Activated T-cell treated with anti-CD3 and anti-CD28 coated beads for 4 hours (primary cell): ENCODE measurements around the gene KDM2A.

Experiments
- DNase-seq: peaks from one replicate; pipeline ENCODE4 v3.0.0-alpha.2; 2020

The KDM2A gene

DNA sequence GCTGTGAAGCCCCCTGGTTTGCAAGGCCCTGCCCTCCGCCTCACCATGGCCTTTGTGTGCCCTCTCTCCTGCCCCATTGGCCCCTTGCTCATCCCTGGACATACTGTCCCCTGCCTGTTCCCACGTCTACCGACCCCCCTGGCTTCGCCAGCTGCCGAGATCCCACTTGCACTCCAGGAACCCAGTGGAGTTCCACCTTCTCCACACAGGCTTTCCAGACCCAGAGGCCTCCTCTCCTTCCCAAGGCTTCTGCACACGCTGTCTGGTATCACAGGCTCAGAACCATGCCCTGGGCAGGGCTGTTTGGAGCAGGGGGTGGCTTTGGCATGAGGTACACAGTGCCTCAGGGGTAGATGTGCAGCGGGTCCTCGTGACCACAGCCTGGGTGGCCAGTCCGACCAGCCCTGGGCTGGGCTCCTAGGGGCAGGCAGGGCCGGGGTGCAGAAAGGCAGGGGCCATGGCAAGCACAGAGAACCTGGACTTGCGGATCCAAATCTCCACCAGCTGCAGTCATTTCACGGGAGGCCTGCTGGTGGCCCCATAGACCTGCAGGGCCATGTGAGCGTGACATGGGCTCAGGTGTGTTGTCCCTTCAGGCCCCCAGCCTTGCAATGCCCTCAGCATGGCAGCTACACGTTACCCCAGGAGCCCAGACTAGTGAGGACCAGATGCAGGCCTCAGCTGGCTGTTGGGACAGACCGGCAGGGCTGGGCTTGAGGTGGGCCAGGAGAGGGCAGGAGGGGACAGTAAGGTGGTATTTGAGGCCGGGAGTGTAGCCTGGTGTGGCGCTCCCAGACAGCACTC lies 156.7 kb downstream of the KDM2A start:
- no peak for DNase-seq

GRCh38 chr11:67276781-67277230 lies 157.7 kb downstream of the KDM2A start:
- no peak for DNase-seq

- DNase-seq: peak; percentile 78
These were observed 158.3 kb downstream of the KDM2A start for GRCh38 chr11:67277231-67277961.

GRCh38 chr11:67278135-67278938 lies 159.3 kb downstream of the KDM2A start:
- no peak for DNase-seq

DNA sequence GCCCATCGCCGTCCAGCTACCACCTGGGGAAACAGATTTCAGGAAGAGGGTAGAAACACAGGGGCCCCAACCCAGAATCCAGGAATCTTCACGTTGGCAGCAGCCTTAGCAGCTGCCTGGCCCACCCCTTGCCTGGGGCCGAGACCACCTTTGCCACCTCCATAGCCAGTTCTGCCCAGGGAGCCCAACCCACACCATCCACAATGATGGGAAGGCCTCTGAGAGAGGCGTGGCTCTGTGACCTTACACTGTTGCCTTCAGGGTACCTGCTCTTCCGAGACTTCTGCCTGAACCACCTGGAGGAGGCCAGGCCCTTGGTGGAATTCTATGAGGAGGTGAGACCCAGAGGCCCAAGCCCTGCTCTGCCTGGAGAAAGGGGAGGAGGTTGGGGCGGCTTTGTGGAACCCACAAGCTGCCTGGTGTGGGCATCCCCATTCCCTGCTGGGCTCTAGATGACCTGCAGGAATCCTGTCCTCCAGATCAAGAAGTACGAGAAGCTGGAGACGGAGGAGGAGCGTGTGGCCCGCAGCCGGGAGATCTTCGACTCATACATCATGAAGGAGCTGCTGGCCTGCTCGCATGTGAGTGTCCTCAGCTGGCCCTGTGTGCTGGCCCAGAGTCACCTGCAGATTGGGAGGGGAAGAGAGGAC lies 160.0 kb downstream of the KDM2A start:
- no peak for DNase-seq

DNA sequence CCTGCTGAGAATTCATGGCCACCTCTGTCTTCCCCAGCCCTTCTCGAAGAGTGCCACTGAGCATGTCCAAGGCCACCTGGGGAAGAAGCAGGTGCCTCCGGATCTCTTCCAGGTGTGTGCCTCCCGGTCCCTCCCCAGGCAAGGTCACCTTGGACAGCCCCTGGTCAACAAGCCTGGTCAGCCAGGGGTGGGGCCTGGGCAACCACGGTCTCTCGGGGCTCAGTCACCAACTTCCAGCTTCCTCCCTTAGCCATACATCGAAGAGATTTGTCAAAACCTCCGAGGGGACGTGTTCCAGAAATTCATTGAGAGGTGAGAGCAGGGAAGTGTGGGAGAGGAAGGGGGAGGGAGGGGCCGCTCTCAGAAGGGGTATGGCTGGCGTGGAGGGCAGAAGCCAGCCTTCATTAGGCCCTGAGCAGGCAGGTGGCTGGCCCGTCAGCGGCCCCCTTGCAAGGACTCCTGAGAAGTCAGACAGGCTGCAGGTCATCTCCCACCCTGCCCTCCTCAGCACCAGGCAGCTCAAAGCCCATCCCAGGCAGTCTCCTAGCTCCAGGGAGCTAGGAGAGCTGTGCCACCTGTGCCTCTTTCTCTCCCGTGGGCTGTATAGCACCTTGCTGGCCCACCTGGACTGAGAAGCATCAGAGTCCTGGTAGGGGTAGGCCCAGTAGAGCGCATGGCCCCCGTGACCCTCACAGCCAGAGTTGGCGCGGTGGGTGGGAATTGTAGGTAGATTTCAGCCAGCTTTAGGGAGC lies 160.7 kb downstream of the KDM2A start:
- DNase-seq: no peak

DNA sequence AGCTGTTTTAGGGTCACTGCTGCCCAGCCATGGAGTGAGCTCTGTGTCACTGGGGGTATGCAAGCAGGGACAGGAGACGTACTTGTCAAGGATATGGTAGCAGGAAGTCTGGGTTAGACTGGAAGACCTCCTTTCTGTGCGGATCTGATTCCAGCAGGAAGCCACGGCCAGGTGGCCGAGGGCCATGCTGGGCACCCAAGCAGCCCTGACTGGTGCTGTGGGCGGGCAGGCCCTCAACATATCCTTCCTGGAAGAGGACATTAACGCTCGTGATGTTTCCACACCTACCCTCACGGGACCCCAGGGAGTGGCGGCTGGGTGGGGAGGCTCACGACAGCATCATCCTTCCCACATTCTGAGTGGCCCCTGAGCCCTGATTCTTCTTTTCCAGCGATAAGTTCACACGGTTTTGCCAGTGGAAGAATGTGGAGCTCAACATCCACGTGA lies 161.3 kb downstream of the KDM2A start:
- no peak for DNase-seq

- no peak for DNase-seq
These were observed 161.9 kb downstream of the KDM2A start for GRCh38 chr11:67280788-67281551.

DNA sequence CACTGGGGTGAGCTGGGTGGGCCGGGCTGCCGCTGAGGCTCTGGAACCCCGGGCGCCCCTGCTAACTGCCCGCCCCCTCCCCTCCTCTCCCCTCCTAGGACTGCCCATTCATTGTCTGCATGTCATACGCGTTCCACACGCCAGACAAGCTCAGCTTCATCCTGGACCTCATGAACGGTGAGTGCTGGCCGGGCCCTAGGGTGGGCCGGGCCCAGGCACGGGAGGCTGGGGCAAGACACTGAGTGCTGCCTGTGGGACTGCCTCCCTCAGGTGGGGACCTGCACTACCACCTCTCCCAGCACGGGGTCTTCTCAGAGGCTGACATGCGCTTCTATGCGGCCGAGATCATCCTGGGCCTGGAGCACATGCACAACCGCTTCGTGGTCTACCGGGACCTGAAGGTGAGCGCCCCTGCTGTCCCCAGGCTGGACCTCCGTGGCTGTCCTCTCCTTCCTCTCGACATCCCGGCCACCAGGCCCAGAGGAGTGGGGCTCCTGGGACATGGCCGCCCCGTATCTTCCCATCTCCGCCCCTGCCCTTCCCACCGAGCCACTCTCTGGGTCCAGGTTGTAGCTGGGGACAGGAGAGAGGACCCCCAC lies 162.6 kb downstream of the KDM2A start:
- no peak for DNase-seq

DNA sequence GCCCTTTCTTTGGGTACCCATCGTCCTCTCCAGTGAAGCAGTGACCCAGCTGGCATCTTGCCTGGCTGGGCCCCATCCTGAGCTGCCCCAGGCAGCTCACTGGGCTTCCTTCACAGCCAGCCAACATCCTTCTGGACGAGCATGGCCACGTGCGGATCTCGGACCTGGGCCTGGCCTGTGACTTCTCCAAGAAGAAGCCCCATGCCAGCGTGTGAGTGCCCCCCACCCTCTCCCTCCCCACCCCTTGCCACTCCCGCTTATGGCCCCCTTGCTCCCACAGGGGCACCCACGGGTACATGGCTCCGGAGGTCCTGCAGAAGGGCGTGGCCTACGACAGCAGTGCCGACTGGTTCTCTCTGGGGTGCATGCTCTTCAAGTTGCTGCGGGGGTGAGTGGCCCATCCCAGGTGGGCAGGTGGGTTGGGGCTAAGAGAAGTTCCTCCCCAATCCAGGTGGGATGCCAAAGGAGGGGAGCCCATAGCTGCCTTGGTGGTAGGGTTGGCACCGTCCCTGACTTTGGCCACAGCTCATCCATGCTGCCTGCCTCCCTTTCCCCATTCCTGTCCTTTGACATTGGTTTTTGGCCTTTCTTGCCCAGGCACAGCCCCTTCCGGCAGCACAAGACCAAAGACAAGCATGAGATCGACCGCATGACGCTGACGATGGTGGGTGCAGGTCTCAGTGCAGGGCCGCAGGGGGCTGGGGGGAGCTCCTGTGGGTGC lies 163.3 kb downstream of the KDM2A start:
- no peak for DNase-seq

GRCh38 chr11:67282876-67283371 lies 163.9 kb downstream of the KDM2A start:
- no peak for DNase-seq

DNA sequence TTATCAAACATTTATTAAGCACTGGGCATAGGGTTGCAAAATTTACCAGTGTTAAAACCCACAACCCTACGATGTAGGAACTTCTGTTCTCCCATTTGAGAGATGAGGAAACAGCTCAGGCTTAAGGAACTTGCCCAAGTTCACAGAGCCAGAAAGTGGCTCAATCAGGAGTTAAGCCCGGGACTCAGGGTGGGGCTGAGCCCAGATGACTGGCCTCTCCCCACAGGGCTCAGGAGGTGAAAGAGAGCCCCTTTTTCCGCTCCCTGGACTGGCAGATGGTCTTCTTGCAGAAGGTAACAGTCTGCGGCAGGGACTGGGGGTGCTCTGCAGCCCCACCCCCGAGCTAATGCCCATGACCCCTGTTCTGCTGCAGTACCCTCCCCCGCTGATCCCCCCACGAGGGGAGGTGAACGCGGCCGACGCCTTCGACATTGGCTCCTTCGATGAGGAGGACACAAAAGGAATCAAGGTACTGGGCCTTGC lies 164.5 kb downstream of the KDM2A start:
- DNase-seq: no peak

DNA sequence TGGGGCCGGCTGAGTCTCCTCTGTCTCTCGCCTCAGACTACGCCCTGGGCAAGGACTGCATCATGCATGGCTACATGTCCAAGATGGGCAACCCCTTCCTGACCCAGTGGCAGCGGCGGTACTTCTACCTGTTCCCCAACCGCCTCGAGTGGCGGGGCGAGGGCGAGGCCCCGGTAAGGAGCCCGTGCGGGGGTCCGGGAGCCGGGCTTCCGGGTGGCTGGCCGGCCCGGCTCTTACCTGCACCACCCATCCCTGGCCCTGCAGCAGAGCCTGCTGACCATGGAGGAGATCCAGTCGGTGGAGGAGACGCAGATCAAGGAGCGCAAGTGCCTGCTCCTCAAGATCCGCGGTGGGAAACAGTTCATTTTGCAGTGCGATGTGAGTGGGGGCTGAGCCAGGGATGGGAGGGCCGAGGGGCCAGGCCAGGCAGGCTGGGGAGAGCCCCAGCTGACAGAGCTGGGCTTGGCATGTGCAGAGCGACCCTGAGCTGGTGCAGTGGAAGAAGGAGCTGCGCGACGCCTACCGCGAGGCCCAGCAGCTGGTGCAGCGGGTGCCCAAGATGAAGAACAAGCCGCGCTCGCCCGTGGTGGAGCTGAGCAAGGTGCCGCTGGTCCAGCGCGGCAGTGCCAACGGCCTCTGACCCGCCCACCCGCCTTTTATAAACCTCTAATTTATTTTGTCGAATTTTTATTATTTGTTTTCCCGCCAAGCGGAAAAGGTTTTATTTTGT lies 165.9 kb downstream of the KDM2A start:
- DNase-seq: no peak

DNA sequence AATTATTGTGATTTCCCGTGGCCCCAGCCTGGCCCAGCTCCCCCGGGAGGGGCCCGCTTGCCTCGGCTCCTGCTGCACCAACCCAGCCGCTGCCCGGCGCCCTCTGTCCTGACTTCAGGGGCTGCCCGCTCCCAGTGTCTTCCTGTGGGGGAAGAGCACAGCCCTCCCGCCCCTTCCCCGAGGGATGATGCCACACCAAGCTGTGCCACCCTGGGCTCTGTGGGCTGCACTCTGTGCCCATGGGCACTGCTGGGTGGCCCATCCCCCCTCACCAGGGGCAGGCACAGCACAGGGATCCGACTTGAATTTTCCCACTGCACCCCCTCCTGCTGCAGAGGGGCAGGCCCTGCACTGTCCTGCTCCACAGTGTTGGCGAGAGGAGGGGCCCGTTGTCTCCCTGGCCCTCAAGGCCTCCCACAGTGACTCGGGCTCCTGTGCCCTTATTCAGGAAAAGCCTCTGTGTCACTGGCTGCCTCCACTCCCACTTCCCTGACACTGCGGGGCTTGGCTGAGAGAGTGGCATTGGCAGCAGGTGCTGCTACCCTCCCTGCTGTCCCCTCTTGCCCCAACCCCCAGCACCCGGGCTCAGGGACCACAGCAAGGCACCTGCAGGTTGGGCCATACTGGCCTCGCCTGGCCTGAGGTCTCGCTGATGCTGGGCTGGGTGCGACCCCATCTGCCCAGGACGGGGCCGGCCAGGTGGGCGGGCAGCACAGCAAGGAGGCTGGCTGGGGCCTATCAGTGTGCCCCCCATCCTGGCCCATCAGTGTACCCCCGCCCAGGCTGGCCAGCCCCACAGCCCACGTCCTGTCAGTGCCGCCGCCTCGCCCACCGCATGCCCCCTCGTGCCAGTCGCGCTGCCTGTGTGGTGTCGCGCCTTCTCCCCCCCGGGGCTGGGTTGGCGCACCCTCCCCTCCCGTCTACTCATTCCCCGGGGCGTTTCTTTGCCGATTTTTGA lies 166.8 kb downstream of the KDM2A start:
- no peak for DNase-seq

- no peak for DNase-seq
These were observed 167.7 kb downstream of the KDM2A start for GRCh38 chr11:67286621-67287333.

GRCh38 chr11:67287355-67288197 lies 168.5 kb downstream of the KDM2A start:
- DNase-seq: no peak
